OCI-LY7 (cell line): ENCODE data around the gene COLQ. TPM values are rescaled to one million over a fixed set of nuclear protein-coding genes. Genes with fewer than 3 reads are reported as not detected.
A peak's percentile ranks its signal among the peaks of the same experiment; 100 is the strongest.

Experiments used
- BruUV-seq: library from RNA; stranded (reverse); fragments of 400-500 nt; replicated peaks from 2 replicates; lab custom pipeline; 2021; lab: Mats Ljungman, UMichigan
- CTCF ChIA-PET: fragments of 300-600 bp; sonication (Branson Sonifier 250); formaldehyde crosslinking; loops from one replicate; lab custom pipeline; 2022; ENCODE audit warnings: antibody characterized with exemption; ENCODE audit not compliant: unreplicated experiment; lab: Charles Lee
- POLR2A ChIA-PET: fragments of 300-600 bp; sonication (Branson Sonifier 250); formaldehyde crosslinking; loops from one replicate; lab custom pipeline; 2022; ENCODE audit warnings: antibody characterized with exemption; lab: Charles Lee
- DNase-seq: peaks from one replicate; pipeline ENCODE4 v3.0.0-alpha.2; 2015; ENCODE audit warnings: low spot score
- H2AFZ ChIP-seq: fragments of 200-600 bp; sonication (generic), shearing (Covaris generic); 2 replicates; pipeline ENCODE4 v1.6.1; 2014; ENCODE audit warnings: mild to moderate bottlenecking, antibody characterized with exemption, low read length, moderate library complexity
- H3K27ac ChIP-seq: fragments of 200-600 bp; sonication (generic); 2 replicates; pipeline ENCODE4 v1.5.1; 2014; ENCODE audit warnings: mixed run types, low read depth, mild to moderate bottlenecking, moderate library complexity, low read length, inconsistent platforms; ENCODE audit not compliant: poor library complexity, severe bottlenecking
- H3K36me3 ChIP-seq: fragments of 200-600 bp; sonication (generic); 2 replicates; pipeline ENCODE4 v1.6.1; 2014; ENCODE audit warnings: mild to moderate bottlenecking, antibody characterized with exemption, low read length, moderate library complexity, mixed read lengths; ENCODE audit not compliant: insufficient read depth
- H3K4me1 ChIP-seq: fragments of 200-600 bp; sonication (generic); 2 replicates; pipeline ENCODE4 v1.5.1; 2014; ENCODE audit warnings: mild to moderate bottlenecking, low read length; ENCODE audit not compliant: insufficient read depth, poor library complexity, severe bottlenecking
- H3K4me2 ChIP-seq: fragments of 200-600 bp; sonication (generic); 2 replicates; pipeline ENCODE4 v1.6.1; 2014; ENCODE audit warnings: mild to moderate bottlenecking, low read length
- H3K4me3 ChIP-seq: fragments of 200-600 bp; sonication (generic); 2 replicates; pipeline ENCODE4 v1.5.1; 2014; ENCODE audit warnings: mild to moderate bottlenecking, low read depth, low read length; ENCODE audit not compliant: poor library complexity, severe bottlenecking
- H3K79me2 ChIP-seq: fragments of 200-600 bp; sonication (generic); 2 replicates; pipeline ENCODE4 v1.6.1; 2016; ENCODE audit warnings: low read depth, mild to moderate bottlenecking, low read length, moderate library complexity, mixed read lengths; ENCODE audit not compliant: insufficient read depth
- H3K9me2 ChIP-seq: fragments of 200-600 bp; sonication (generic); 2 replicates; pipeline ENCODE4 v1.6.1; 2016; ENCODE audit warnings: mild to moderate bottlenecking, low read length, mixed read lengths; ENCODE audit not compliant: insufficient read depth
- H3K9me3 ChIP-seq: fragments of 200-600 bp; sonication (generic); 2 replicates; pipeline ENCODE4 v1.6.1; 2014; ENCODE audit warnings: mild to moderate bottlenecking, mixed run types, low read length, mixed read lengths
- H4K20me1 ChIP-seq: fragments of 200-600 bp; sonication (generic); 2 replicates; pipeline ENCODE4 v1.6.1; 2014; ENCODE audit warnings: mild to moderate bottlenecking, antibody characterized with exemption, low read length, moderate library complexity, mixed read lengths; ENCODE audit not compliant: insufficient read depth
- CTCF ChIP-seq: fragments of 200-600 bp; sonication (generic); conservative IDR thresholded peaks from 2 replicates; pipeline ENCODE4 v1.5.1; 2014; ENCODE audit warnings: mild to moderate bottlenecking, antibody characterized with exemption, low read length, moderate library complexity, mixed read lengths
- EZH2phosphoT487 ChIP-seq: fragments of 200-600 bp; sonication (generic); IDR thresholded peaks from 2 replicates; pipeline ENCODE4 v1.6.1; 2018; ENCODE audit warnings: low read depth, borderline replicate concordance, mild to moderate bottlenecking, mixed run types, antibody characterized with exemption, low read length, moderate library complexity, mixed read lengths
- intact Hi-C: fragments of 100-400 bp; cut with micrococcal nuclease; formaldehyde crosslinking; loops from one replicate; pipeline ENCODE4 v1.10.0; 2022; ENCODE audit not compliant: unreplicated experiment
- total RNA-seq, 2 experiments: library from RNA; depleted of rRNA in 1 of 2; stranded (reverse); fragments of >200 nt in 1 of 2; shearing (Covaris generic) in 1 of 2; gene quantifications; 2 replicates each; pipeline ENCODE4 v1.2.3, GENCODE V29; 2014 to 2022

The COLQ gene
- total RNA-seq, 2 experiments from 2014 or later = 0.42 to 1.4 TPM

DNA sequence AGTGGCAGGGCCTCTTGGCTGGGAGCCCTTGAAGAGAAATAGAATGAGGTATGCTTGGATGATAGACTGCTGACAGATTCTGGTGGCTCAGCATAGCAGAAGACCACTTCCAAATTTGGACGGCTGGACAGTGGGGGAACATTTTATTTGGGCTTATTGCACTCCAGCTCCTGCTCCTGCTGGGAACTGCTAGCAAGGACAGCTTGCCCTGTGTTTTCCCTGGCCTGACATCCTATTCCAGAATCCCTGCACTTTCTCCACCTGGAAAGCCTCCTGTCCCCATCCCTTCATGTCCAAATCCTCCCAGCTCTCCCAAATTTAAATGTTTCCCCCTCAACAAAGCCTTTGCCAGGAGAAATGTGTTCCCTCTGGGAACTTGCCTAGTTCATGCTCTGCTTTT is 9.8 kb upstream of the COLQ start:
- no peak for TF ChIP-seq CTCF
- no peak for TF ChIP-seq EZH2phosphoT487
- ChIA-PET POLR2A (interaction anchor here (1.2 to 1.9 kb wide), 2 partner anchors 12 to 13 kb away, joined by 4 read pairs; no protein-coding TSS in a partner anchor), CTCF (no interaction called here)
- no TSS peak for BruUV-seq
- Histone ChIP-seq H3K79me2 (no peaks in the 10 kb centered on the region), H3K9me2 (no peaks in the 10 kb centered on the region), H3K4me3 (no peak overlapping the region), H4K20me1 (no peaks in the 10 kb centered on the region), H3K27ac (no peak overlapping the region), H3K4me2 (no peak overlapping the region), H2AFZ (no peak overlapping the region), H3K36me3 (no peaks in the 10 kb centered on the region), H3K9me3 (no peaks in the 10 kb centered on the region), H3K4me1 (no peaks in the 10 kb centered on the region)
- intact Hi-C loops = no loop called here
- no peak for DNase-seq

GRCh38 chr3:15528854-15529537 is 7.5 kb upstream of the COLQ start:
- DNase-seq = no peak
- Histone ChIP-seq H3K4me1 (no peaks in the 10 kb centered on the region), H3K9me2 (no peaks in the 10 kb centered on the region), H3K9me3 (no peaks in the 10 kb centered on the region), H3K27ac (no peak overlapping the region), H3K36me3 (no peaks in the 10 kb centered on the region), H3K79me2 (no peaks in the 10 kb centered on the region), H2AFZ (no peak overlapping the region), H3K4me3 (no peak overlapping the region), H4K20me1 (no peaks in the 10 kb centered on the region), H3K4me2 (no peak overlapping the region)
- intact Hi-C loops = no loop called here
- no TSS peak for BruUV-seq
- ChIA-PET POLR2A (interaction anchor here (0.7 kb wide), 1 partner anchor 431 kb away, joined by 4 read pairs; no protein-coding TSS in a partner anchor), CTCF (no interaction called here)
- TF ChIP-seq CTCF (no peak), EZH2phosphoT487 (no peak)

GRCh38 chr3:15527031-15527459 is 5.5 kb upstream of the COLQ start:
- Histone ChIP-seq H3K4me3 (no peak overlapping the region), H3K4me2 (no peak overlapping the region), H3K27ac (no peak overlapping the region), H3K9me3 (no peaks in the 10 kb centered on the region), H3K9me2 (no peaks in the 10 kb centered on the region), H3K4me1 (no peaks in the 10 kb centered on the region), H2AFZ (no peak overlapping the region), H4K20me1 (no peaks in the 10 kb centered on the region), H3K36me3 (no peaks in the 10 kb centered on the region), H3K79me2 (no peaks in the 10 kb centered on the region)
- TF ChIP-seq CTCF (peak; percentile 40; the same call in 1 of the 2 replicates), EZH2phosphoT487 (no peak)
- BruUV-seq = no TSS peak
- peak; percentile 5 for DNase-seq
- POLR2A ChIA-PET = interaction anchor here (0.6 kb wide), 1 partner anchor 45 kb away, joined by 3 read pairs; no protein-coding TSS in a partner anchor
- intact Hi-C loops = no loop called here
- CTCF ChIA-PET = no interaction called here
